Mesenchymal stem cell (in vitro differentiated cells and primary cell): ENCODE measurements around the gene KBTBD4.
A peak's percentile ranks its signal among the peaks of the same experiment; 100 is the strongest.

Source experiments
- DNase-seq: peaks from one replicate; pipeline ENCODE4 v3.0.0-alpha.2; 2013
- H2AFZ ChIP-seq: one replicate; pipeline ENCODE4 v1.6.1; 2013; ENCODE audit warnings: low read depth, mild to moderate bottlenecking, control low read depth, inconsistent platforms, low read length, moderate library complexity
- H2AK5ac ChIP-seq: 2 replicates; pipeline ENCODE4 v1.6.1; 2013; ENCODE audit warnings: low read length, moderate library complexity, mild to moderate bottlenecking, inconsistent platforms; ENCODE audit not compliant: severe bottlenecking
- H2BK120ac ChIP-seq: one replicate; pipeline ENCODE4 v1.6.1; 2013; ENCODE audit warnings: low read depth, mild to moderate bottlenecking, inconsistent platforms, low read length, moderate library complexity
- H2BK12ac ChIP-seq, 2 experiments: one replicate each; pipeline ENCODE4 v1.6.1; 2013; ENCODE audit warnings: inconsistent platforms in 2 of 2, low read length in 2 of 2, mild to moderate bottlenecking in 2 of 2, moderate library complexity in 2 of 2, control low read depth in 1 of 2
- H2BK15ac ChIP-seq: one replicate; pipeline ENCODE4 v1.6.1; 2013; ENCODE audit warnings: mild to moderate bottlenecking, low read depth, inconsistent platforms; ENCODE audit not compliant: poor library complexity, severe bottlenecking
- H2BK5ac ChIP-seq: 2 replicates; pipeline ENCODE4 v1.6.1; 2013; ENCODE audit warnings: low read depth, mild to moderate bottlenecking, low read length, control low read depth, inconsistent platforms; ENCODE audit not compliant: poor library complexity, severe bottlenecking
- H3K14ac ChIP-seq, 2 experiments: one replicate each; pipeline ENCODE4 v1.6.1; 2013; ENCODE audit warnings: inconsistent platforms in 2 of 2, low read length in 2 of 2, control low read depth in 1 of 2, mild to moderate bottlenecking in 1 of 2, moderate library complexity in 1 of 2
- H3K18ac ChIP-seq, 2 experiments: one replicate each; pipeline ENCODE4 v1.6.1; 2013; ENCODE audit warnings: inconsistent platforms in 2 of 2, low read length in 2 of 2, control low read depth in 1 of 2, low read depth in 1 of 2, mild to moderate bottlenecking in 1 of 2
- H3K23ac ChIP-seq, 2 experiments: one replicate each; pipeline ENCODE4 v1.6.1; 2013; ENCODE audit warnings: inconsistent platforms in 2 of 2, low read length in 2 of 2, mild to moderate bottlenecking in 2 of 2, moderate library complexity in 2 of 2, control low read depth in 1 of 2
- H3K27ac ChIP-seq: 2 replicates; pipeline ENCODE4 v1.5.1; 2013; ENCODE audit warnings: mild to moderate bottlenecking, moderate library complexity, low read length, control low read depth, inconsistent platforms; ENCODE audit not compliant: poor library complexity, severe bottlenecking
- H3K27me3 ChIP-seq, 2 experiments: 2 replicates each; pipeline versions ENCODE4 v1.6.1 to v1.7.0; 2013; ENCODE audit warnings: low read length in 2 of 2, mild to moderate bottlenecking in 2 of 2, moderate library complexity in 2 of 2, control low read depth in 1 of 2, inconsistent platforms in 1 of 2; ENCODE audit not compliant: control insufficient read depth in 1 of 2, insufficient read depth in 1 of 2
- H3K36me3 ChIP-seq, 2 experiments: 2 replicates each; pipeline versions ENCODE4 v1.6.1 to v1.7.0; 2013; ENCODE audit warnings: low read length in 2 of 2, control low read depth in 1 of 2, inconsistent platforms in 1 of 2, low read depth in 1 of 2, mild to moderate bottlenecking in 1 of 2; ENCODE audit not compliant: insufficient read depth in 2 of 2, control insufficient read depth in 1 of 2
- H3K4ac ChIP-seq, 2 experiments: one replicate each; pipeline ENCODE4 v1.6.1; 2013; ENCODE audit warnings: inconsistent platforms in 2 of 2, low read length in 2 of 2, mild to moderate bottlenecking in 2 of 2, moderate library complexity in 2 of 2, control low read depth in 1 of 2, low read depth in 1 of 2
- H3K4me1 ChIP-seq: 2 replicates; pipeline ENCODE4 v1.6.1; 2013; ENCODE audit warnings: low read depth, low read length, control low read depth; ENCODE audit not compliant: control insufficient read depth, insufficient read depth
- H3K4me2 ChIP-seq: 2 replicates; pipeline ENCODE4 v1.6.1; 2013; ENCODE audit warnings: low read length, mild to moderate bottlenecking, inconsistent platforms; ENCODE audit not compliant: poor library complexity, severe bottlenecking
- H3K4me3 ChIP-seq, 2 experiments: 2 replicates each; pipeline versions ENCODE4 v1.5.1 to v1.7.0; 2013; ENCODE audit warnings: low read length in 2 of 2, mild to moderate bottlenecking in 2 of 2, control low read depth in 1 of 2, low read depth in 1 of 2; ENCODE audit not compliant: insufficient read depth in 1 of 2
- H3K79me1 ChIP-seq: replicated peaks from 2 replicates; pipeline ENCODE4 v1.6.1; 2013; ENCODE audit warnings: mild to moderate bottlenecking, control low read depth, low read length, inconsistent platforms; ENCODE audit not compliant: poor library complexity, severe bottlenecking
- H3K9ac ChIP-seq: 2 replicates; pipeline ENCODE4 v1.7.0; 2013; ENCODE audit warnings: mild to moderate bottlenecking, low read length, moderate library complexity
- H3K9me3 ChIP-seq: 2 replicates; pipeline ENCODE4 v1.7.0; 2013; ENCODE audit warnings: mild to moderate bottlenecking, low read length; ENCODE audit not compliant: control insufficient read depth
- H4K8ac ChIP-seq: one replicate; pipeline ENCODE4 v1.6.1; 2013; ENCODE audit warnings: inconsistent platforms, mild to moderate bottlenecking, low read length, moderate library complexity
- H4K91ac ChIP-seq: one replicate; pipeline ENCODE4 v1.6.1; 2013; ENCODE audit warnings: mild to moderate bottlenecking, low read length, inconsistent platforms
- WGBS: methylation state at CpG from one replicate; pipeline ENCODE4 v1.1.7; 2013; ENCODE audit warnings: mixed read lengths; 5-methylcytosine and 5-hydroxymethylcytosine counted together

KBTBD4 gene

DNA sequence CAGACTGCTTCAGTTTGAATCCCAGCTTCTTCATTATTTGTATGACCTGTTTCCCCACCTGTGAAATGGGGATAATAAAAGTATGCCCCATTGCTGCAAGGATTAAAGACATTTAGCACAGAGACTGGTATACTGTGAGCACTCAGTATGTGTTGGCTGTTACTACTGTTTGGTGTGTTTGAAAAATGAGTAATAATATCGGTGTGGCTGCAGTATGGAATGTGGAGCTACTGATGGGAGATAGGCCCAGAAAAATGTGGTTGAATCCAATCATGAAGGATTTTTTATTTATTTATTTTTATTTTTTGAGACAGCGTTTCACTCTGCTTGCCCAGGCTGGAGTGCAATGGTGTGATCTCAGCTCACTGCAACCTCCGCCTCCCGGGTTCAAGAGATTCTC, 24.5 kb upstream of the KBTBD4 start:
- H2AFZ ChIP-seq: no peak overlapping the region
- no peak overlapping the region for H3K4me3 ChIP-seq
- no peak overlapping the region for H2BK12ac ChIP-seq
- peaks cover 0 to 6% of the 10 kb centered on the region in 2 experiments for H3K27me3 ChIP-seq
- DNase-seq: no peak
- no peak overlapping the region for H4K8ac ChIP-seq
- no peak overlapping the region for H2AK5ac ChIP-seq
- no peak overlapping the region for H3K27ac ChIP-seq
- no peak overlapping the region for H3K9ac ChIP-seq
- H3K4me1 ChIP-seq: peaks cover 3% of the 10 kb centered on the region
- 98% methylated on average over 4 of the region's 4 CpGs for WGBS
- H3K23ac ChIP-seq: no peak overlapping the region
- no peak overlapping the region for H2BK120ac ChIP-seq
- H2BK15ac ChIP-seq: no peak overlapping the region
- H2BK5ac ChIP-seq: no peak overlapping the region
- no peak overlapping the region for H3K4me2 ChIP-seq
- H3K36me3 ChIP-seq: no peaks in the 10 kb centered on the region
- H3K79me1 ChIP-seq: no peaks in the 10 kb centered on the region
- H3K14ac ChIP-seq: no peak overlapping the region
- no peaks in the 10 kb centered on the region for H3K9me3 ChIP-seq
- no peak overlapping the region for H3K18ac ChIP-seq
- no peak overlapping the region for H3K4ac ChIP-seq
- no peak overlapping the region for H4K91ac ChIP-seq

DNA sequence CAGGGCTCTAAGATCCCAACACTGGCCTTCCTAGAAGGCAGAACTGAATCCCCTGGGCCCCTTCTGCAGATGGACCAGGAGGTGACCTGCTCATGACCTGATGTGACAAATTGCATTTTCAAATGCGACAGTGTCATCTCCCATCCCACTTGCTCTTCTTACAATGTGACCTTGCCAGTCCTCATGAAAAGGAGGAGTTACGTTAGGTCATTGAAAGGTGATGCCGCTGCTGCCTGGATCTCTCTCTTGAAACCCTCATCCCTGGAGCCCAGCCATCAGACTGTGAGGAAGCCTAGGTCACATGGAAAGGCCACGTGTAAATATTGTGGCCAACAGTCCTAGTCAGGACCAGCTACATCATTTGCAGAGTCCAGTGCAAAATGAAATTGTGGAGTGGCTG, 21.1 kb upstream of the KBTBD4 start:
- no peak overlapping the region for H3K23ac ChIP-seq
- no peak overlapping the region for H2BK15ac ChIP-seq
- WGBS: 72% methylated on average over 4 of the region's 4 CpGs
- H4K91ac ChIP-seq: no peak overlapping the region
- peak overlapping the region in 1 of 2 experiments; percentile 25 for H2BK12ac ChIP-seq
- no peak overlapping the region for H2BK5ac ChIP-seq
- H3K36me3 ChIP-seq: no peaks in the 10 kb centered on the region
- no peak overlapping the region for H4K8ac ChIP-seq
- H3K4me2 ChIP-seq: no peak overlapping the region
- no peak overlapping the region for H2BK120ac ChIP-seq
- no peak overlapping the region for H2AK5ac ChIP-seq
- no peak overlapping the region for H3K14ac ChIP-seq
- peaks cover 8 to 19% of the 10 kb centered on the region in 2 experiments for H3K27me3 ChIP-seq
- no peaks in the 10 kb centered on the region for H3K4me1 ChIP-seq
- no peak overlapping the region for H3K4ac ChIP-seq
- no peak overlapping the region for H2AFZ ChIP-seq
- H3K4me3 ChIP-seq: no peak overlapping the region
- no peak for DNase-seq
- no peak overlapping the region for H3K18ac ChIP-seq
- H3K9ac ChIP-seq: no peak overlapping the region
- no peak overlapping the region for H3K27ac ChIP-seq
- no peaks in the 10 kb centered on the region for H3K9me3 ChIP-seq
- H3K79me1 ChIP-seq: no peaks in the 10 kb centered on the region

DNA sequence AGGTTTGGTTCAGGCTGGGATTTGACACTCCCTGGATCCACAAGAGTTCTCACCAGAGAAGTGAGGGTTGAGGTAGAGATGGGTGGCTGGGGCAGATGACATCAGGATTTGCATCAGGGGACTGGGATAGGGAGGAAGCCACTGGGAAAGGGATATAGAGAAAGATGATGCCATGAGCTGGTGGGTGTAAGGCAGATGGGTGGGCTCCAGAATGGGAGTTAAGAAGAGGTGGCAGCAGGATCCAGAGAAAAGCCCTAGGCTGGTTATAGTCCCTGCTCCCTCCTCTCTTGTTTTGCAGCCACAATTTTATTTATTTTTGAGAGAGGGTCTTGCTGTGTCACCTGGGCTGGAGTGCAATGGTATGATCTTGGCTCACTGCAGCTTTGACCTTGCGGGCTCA, 17.2 kb upstream of the KBTBD4 start:
- Histone ChIP-seq H3K14ac (no peak overlapping the region), H2AK5ac (no peak overlapping the region), H3K9ac (no peak overlapping the region), H3K4me1 (peaks cover 20% of the 10 kb centered on the region), H2BK5ac (no peak overlapping the region), H2BK12ac (no peak overlapping the region), H3K23ac (no peak overlapping the region), H3K4ac (no peak overlapping the region), H3K18ac (no peak overlapping the region), H4K8ac (no peak overlapping the region), H3K36me3 (no peaks in the 10 kb centered on the region), H3K27ac (no peak overlapping the region), H3K27me3 (peaks cover 42 to 48% of the 10 kb centered on the region in 2 experiments), H3K9me3 (no peaks in the 10 kb centered on the region), H2BK120ac (no peak overlapping the region), H2AFZ (no peak overlapping the region), H2BK15ac (no peak overlapping the region), H3K79me1 (no peaks in the 10 kb centered on the region), H4K91ac (no peak overlapping the region), H3K4me2 (no peak overlapping the region), H3K4me3 (no peak overlapping the region)
- 100% methylated on average over 1 of the region's 1 CpG for WGBS
- no peak for DNase-seq

DNA sequence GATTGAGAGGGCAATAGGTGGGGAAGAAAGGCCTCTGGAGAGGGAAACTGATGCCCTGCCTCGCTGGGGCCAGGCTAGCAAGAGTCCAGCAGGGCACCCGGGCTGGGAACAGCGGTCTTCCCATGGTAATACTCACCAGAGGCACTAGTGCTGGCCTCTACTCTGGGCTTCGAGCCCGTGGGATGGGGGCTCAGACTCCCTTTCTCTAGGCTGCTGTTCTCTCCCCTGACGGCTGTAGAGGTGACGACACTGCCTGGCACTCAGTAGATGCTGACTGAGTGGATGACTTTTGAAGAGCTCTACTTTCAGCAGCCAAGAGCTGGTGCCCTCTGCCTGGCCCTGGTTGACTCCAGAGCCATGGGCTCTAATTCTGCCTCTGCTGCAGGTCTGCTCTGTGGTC, 16.3 kb upstream of the KBTBD4 start:
- Histone ChIP-seq H3K27me3 (peaks cover 42 to 46% of the 10 kb centered on the region in 2 experiments), H2AFZ (no peak overlapping the region), H3K4me3 (no peak overlapping the region), H2AK5ac (no peak overlapping the region), H2BK120ac (no peak overlapping the region), H3K23ac (peak overlapping the region in 1 of 2 experiments; percentile 93), H4K8ac (no peak overlapping the region), H3K4me1 (peaks cover 20% of the 10 kb centered on the region), H3K9ac (no peak overlapping the region), H2BK5ac (no peak overlapping the region), H3K18ac (no peak overlapping the region), H3K9me3 (no peaks in the 10 kb centered on the region), H3K79me1 (no peaks in the 10 kb centered on the region), H3K36me3 (peaks cover 0 to 5% of the 10 kb centered on the region in 2 experiments), H3K27ac (no peak overlapping the region), H2BK12ac (no peak overlapping the region), H4K91ac (no peak overlapping the region), H3K4ac (no peak overlapping the region), H3K14ac (no peak overlapping the region), H2BK15ac (no peak overlapping the region), H3K4me2 (no peak overlapping the region)
- WGBS: 67% methylated on average over 7 of the region's 7 CpGs
- DNase-seq: no peak
